ES-I3 (cell line): ENCODE data around the gene NSDHL.

Experiments used
- H3K36me3 ChIP-seq: 2 replicates; pipeline ENCODE4 v1.6.1; 2013; ENCODE audit warnings: mild to moderate bottlenecking, low read length, control low read depth, moderate library complexity; ENCODE audit not compliant: insufficient read depth
- H3K4me1 ChIP-seq: 2 replicates; pipeline ENCODE4 v1.6.1; 2013; ENCODE audit warnings: mild to moderate bottlenecking, control low read depth, low read length; ENCODE audit not compliant: insufficient read depth
- H3K9ac ChIP-seq: 2 replicates; pipeline ENCODE4 v1.6.1; 2013; ENCODE audit warnings: low read depth, mild to moderate bottlenecking, low read length, moderate library complexity
- H3K9me3 ChIP-seq: 2 replicates; pipeline ENCODE4 v1.6.1; 2013; ENCODE audit warnings: mild to moderate bottlenecking, low read length, moderate library complexity; ENCODE audit not compliant: control insufficient read depth, insufficient read depth

NSDHL gene

GRCh38 chrX:152893980-152894610, 63.2 kb downstream of the NSDHL start:
- H3K4me1 ChIP-seq = peaks cover 56% of the 10 kb centered on the region
- H3K36me3 ChIP-seq = no peaks in the 10 kb centered on the region
- H3K9me3 ChIP-seq = no peaks in the 10 kb centered on the region
- H3K9ac ChIP-seq = no peak overlapping the region

GRCh38 chrX:152895121-152895520, 64.3 kb downstream of the NSDHL start:
- no peaks in the 10 kb centered on the region for H3K36me3 ChIP-seq
- no peaks in the 10 kb centered on the region for H3K9me3 ChIP-seq
- H3K9ac ChIP-seq = no peak overlapping the region
- H3K4me1 ChIP-seq = peaks cover 51% of the 10 kb centered on the region

GRCh38 chrX:152895724-152896420, 65.0 kb downstream of the NSDHL start:
- Histone ChIP-seq H3K9ac (no peak overlapping the region), H3K4me1 (peaks cover 50% of the 10 kb centered on the region), H3K36me3 (no peaks in the 10 kb centered on the region), H3K9me3 (no peaks in the 10 kb centered on the region)

GRCh38 chrX:152896450-152896849, 65.6 kb downstream of the NSDHL start:
- Histone ChIP-seq H3K36me3 (no peaks in the 10 kb centered on the region), H3K9ac (no peak overlapping the region), H3K4me1 (peaks cover 51% of the 10 kb centered on the region), H3K9me3 (no peaks in the 10 kb centered on the region)

- no peaks in the 10 kb centered on the region for H3K36me3 ChIP-seq
- H3K9me3 ChIP-seq = no peaks in the 10 kb centered on the region
- peak within 1 kb of the TSS; percentile 63 for H3K9ac ChIP-seq
- H3K4me1 ChIP-seq = peaks cover 53% of the 10 kb centered on the region
Measured at GRCh38 chrX:152897222-152898131, 66.6 kb downstream of the NSDHL start, which contains the start of gene ZNF185. Gene ZNF185 (plus strand): TSS chrX:152898067. CDS start chrX:152914490, 16,423 bp downstream.

GRCh38 chrX:152898442-152898841, 67.6 kb downstream of the NSDHL start:
- Histone ChIP-seq H3K9ac (peak overlapping the region; percentile 63), H3K36me3 (no peaks in the 10 kb centered on the region), H3K4me1 (peaks cover 51% of the 10 kb centered on the region), H3K9me3 (no peaks in the 10 kb centered on the region)

- Histone ChIP-seq H3K4me1 (peaks cover 51% of the 10 kb centered on the region), H3K36me3 (no peaks in the 10 kb centered on the region), H3K9me3 (no peaks in the 10 kb centered on the region), H3K9ac (no peak overlapping the region)
Measured at GRCh38 chrX:152899111-152899873, 68.4 kb downstream of the NSDHL start.

- Histone ChIP-seq H3K9ac (no peak overlapping the region), H3K4me1 (peaks cover 47% of the 10 kb centered on the region), H3K36me3 (no peaks in the 10 kb centered on the region), H3K9me3 (no peaks in the 10 kb centered on the region)
Measured at GRCh38 chrX:152899874-152900719, 69.2 kb downstream of the NSDHL start.

- Histone ChIP-seq H3K4me1 (peaks cover 47% of the 10 kb centered on the region), H3K36me3 (no peaks in the 10 kb centered on the region), H3K9me3 (no peaks in the 10 kb centered on the region), H3K9ac (no peak overlapping the region)
Measured at GRCh38 chrX:152900937-152901445, 70.1 kb downstream of the NSDHL start.

- Histone ChIP-seq H3K36me3 (no peaks in the 10 kb centered on the region), H3K4me1 (peaks cover 37% of the 10 kb centered on the region), H3K9ac (no peak overlapping the region), H3K9me3 (no peaks in the 10 kb centered on the region)
Measured at GRCh38 chrX:152901816-152902501, 71.1 kb downstream of the NSDHL start.

GRCh38 chrX:152902502-152902820, 71.6 kb downstream of the NSDHL start:
- H3K9ac ChIP-seq = no peak overlapping the region
- H3K9me3 ChIP-seq = no peaks in the 10 kb centered on the region
- peaks cover 35% of the 10 kb centered on the region; the same call in 1 of the 2 replicates for H3K4me1 ChIP-seq
- no peaks in the 10 kb centered on the region for H3K36me3 ChIP-seq

GRCh38 chrX:152903589-152903988, 72.7 kb downstream of the NSDHL start:
- 0 out of 2 replicates have a peak overlapping the region, but pooled peaks have one; percentile 11 for H3K9ac ChIP-seq
- peaks cover 38% of the 10 kb centered on the region; the same call in 1 of the 2 replicates for H3K4me1 ChIP-seq
- H3K9me3 ChIP-seq = no peaks in the 10 kb centered on the region
- no peaks in the 10 kb centered on the region for H3K36me3 ChIP-seq
